ENCODE measurements around the gene BMERB1. TPM values are rescaled to one million over a fixed set of nuclear protein-coding genes. Genes with fewer than 3 reads are reported as not detected.
"Not testable (repeated sequence)": the region's sequence is repeated elsewhere in the genome, so short reads cannot be mapped to it uniquely, and the experiment has no call there.

BMERB1 gene
- total RNA-seq, 1 experiment from 2014 or later, result 17.4 TPM

GRCh38 chr16:15592324-15592723 is 157.9 kb downstream of the BMERB1 start:
- DNase-seq (ENCODE audit: low spot score), result no peak

GRCh38 chr16:15593235-15593634 is 158.8 kb downstream of the BMERB1 start:
- no peak for DNase-seq (ENCODE audit: low spot score)

- DNase-seq (ENCODE audit: low spot score), result no peak
These were observed 160.4 kb downstream of the BMERB1 start for GRCh38 chr16:15594711-15595320.

- DNase-seq (ENCODE audit: low spot score), result no peak
These were observed 162.7 kb downstream of the BMERB1 start for GRCh38 chr16:15597135-15597534.

GRCh38 chr16:15597822-15598647 is 163.6 kb downstream of the BMERB1 start:
- no peak for DNase-seq (ENCODE audit: low spot score)

GRCh38 chr16:15598648-15599190 is 164.3 kb downstream of the BMERB1 start:
- no peak for DNase-seq (ENCODE audit: low spot score)

- DNase-seq (ENCODE audit: low spot score), result no peak
These were observed 165.1 kb downstream of the BMERB1 start for GRCh38 chr16:15599303-15600070.

GRCh38 chr16:15601212-15601879 is 167.0 kb downstream of the BMERB1 start:
- DNase-seq (ENCODE audit: low spot score), result no peak

- DNase-seq (ENCODE audit: low spot score), result no peak
These were observed 168.1 kb downstream of the BMERB1 start for GRCh38 chr16:15602285-15603044.

GRCh38 chr16:15604460-15605440 is 170.4 kb downstream of the BMERB1 start:
- DNase-seq (ENCODE audit: low spot score), result no peak

GRCh38 chr16:15605839-15606517 is 171.6 kb downstream of the BMERB1 start:
- no peak for DNase-seq (ENCODE audit: low spot score)

GRCh38 chr16:15606518-15607220 is 172.3 kb downstream of the BMERB1 start:
- no peak for DNase-seq (ENCODE audit: low spot score)

- DNase-seq (ENCODE audit: low spot score), result not testable (repeated sequence)
These were observed 172.9 kb downstream of the BMERB1 start for GRCh38 chr16:15607221-15607699.

- peak; percentile 9 for DNase-seq (ENCODE audit: low spot score)
These were observed 173.5 kb downstream of the BMERB1 start for GRCh38 chr16:15607700-15608396.

GRCh38 chr16:15608398-15609285 is 174.3 kb downstream of the BMERB1 start:
- no peak for DNase-seq (ENCODE audit: low spot score)

GRCh38 chr16:15609286-15609649 is 174.9 kb downstream of the BMERB1 start:
- no peak for DNase-seq (ENCODE audit: low spot score)
